Posterior cingulate gyrus (tissue), 11 donors: ENCODE results near the gene DICER1.

Experiments
- DNase-seq, 10 donors: peaks; one replicate each; pipeline versions ENCODE4 v3.0.0 to v3.0.0-alpha.2; 2020 to 2021; ENCODE audit warnings: mixed read lengths in 3 of 10
- intact Hi-C: fragments of 100-400 bp; cut with DNase I; formaldehyde crosslinking; loops from one replicate; pipeline ENCODE4 v1.15.1; 2023

Gene DICER1

GRCh38 chr14:95068080-95068479, 89.2 kb downstream of the DICER1 start:
- intact Hi-C loops: no loop called here
- peak in 1 of 10 donors; percentile 55 for DNase-seq

- peak in 1 of 10 donors; percentile 26 for DNase-seq
- intact Hi-C loops: no loop called here
These were observed 89.8 kb downstream of the DICER1 start for GRCh38 chr14:95067526-95067925.

- intact Hi-C loops: no loop called here
- DNase-seq: no peak
These were observed 90.8 kb downstream of the DICER1 start for GRCh38 chr14:95066427-95066986.

- intact Hi-C loops: no loop called here
- DNase-seq: peak in 1 of 10 donors; percentile 33
These were observed 91.9 kb downstream of the DICER1 start for GRCh38 chr14:95065411-95065810.

- DNase-seq: no peak
- intact Hi-C loops: no loop called here
These were observed 92.6 kb downstream of the DICER1 start for GRCh38 chr14:95064734-95065133.

GRCh38 chr14:95064256-95064655, 93.1 kb downstream of the DICER1 start:
- intact Hi-C loops: no loop called here

GRCh38 chr14:95063391-95063790, 93.9 kb downstream of the DICER1 start:
- intact Hi-C loops: no loop called here

More at GRCh38 chr14:95064256-95064655, 93.1 kb downstream of the DICER1 start:
- peak in 1 of 10 donors; percentile 29 for DNase-seq

GRCh38 chr14:95062946-95063345, 94.4 kb downstream of the DICER1 start:
- DNase-seq: no peak
- intact Hi-C loops: no loop called here

More at GRCh38 chr14:95063391-95063790, 93.9 kb downstream of the DICER1 start:
- peak in 2 of 10 donors; percentile 34 to 44 for DNase-seq

GRCh38 chr14:95062220-95062619, 95.1 kb downstream of the DICER1 start:
- peak in 2 of 10 donors; percentile 51 to 62 for DNase-seq
- intact Hi-C loops: no loop called here

GRCh38 chr14:95061317-95062093, 95.8 kb downstream of the DICER1 start:
- intact Hi-C loops: no loop called here
- DNase-seq: peak in 2 of 10 donors; percentile 49 to 75

- no peak for DNase-seq
- intact Hi-C loops: no loop called here
These were observed 98.2 kb downstream of the DICER1 start for GRCh38 chr14:95059126-95059525.

GRCh38 chr14:95058491-95058890, 98.8 kb downstream of the DICER1 start:
- peak in 1 of 10 donors; percentile 56 for DNase-seq
- intact Hi-C loops: no loop called here

- intact Hi-C loops: no loop called here
- peak in 1 of 10 donors; percentile 36 for DNase-seq
These were observed 99.5 kb downstream of the DICER1 start for GRCh38 chr14:95057851-95058250.

- intact Hi-C loops: no loop called here
- DNase-seq: peak in 1 of 10 donors; percentile 33
These were observed 100.2 kb downstream of the DICER1 start for GRCh38 chr14:95057147-95057546.

GRCh38 chr14:95056476-95056875, 100.9 kb downstream of the DICER1 start:
- peak in 2 of 10 donors; percentile 59 to 60 for DNase-seq
- intact Hi-C loops: no loop called here

- intact Hi-C loops: no loop called here
- peak in 1 of 10 donors; percentile 30 for DNase-seq
These were observed 102.0 kb downstream of the DICER1 start for GRCh38 chr14:95055318-95055717.

GRCh38 chr14:95054346-95055280, 102.7 kb downstream of the DICER1 start:
- peak in 2 of 10 donors; percentile 72 to 81 for DNase-seq
- intact Hi-C loops: no loop called here

- intact Hi-C loops: no loop called here
- peak in 1 of 10 donors; percentile 75 for DNase-seq
These were observed 105.2 kb downstream of the DICER1 start for GRCh38 chr14:95052016-95052585.

GRCh38 chr14:95049952-95050351, 107.4 kb downstream of the DICER1 start:
- DNase-seq: no peak
- intact Hi-C loops: no loop called here

- DNase-seq: peak in 2 of 10 donors; percentile 3 to 59
- intact Hi-C loops: no loop called here
These were observed 108.5 kb downstream of the DICER1 start for GRCh38 chr14:95048771-95049312.
